ENCODE measurements around the gene METTL26. TPM values are rescaled to one million over a fixed set of nuclear protein-coding genes. Genes with fewer than 3 reads are reported as not detected.

Gene METTL26
- total RNA-seq, 3 donors from 2014 or later = 40.3 to 52.4 (median 50.0) TPM

GRCh38 chr16:682493-683395 is 46.6 kb upstream of the METTL26 start:
- Histone ChIP-seq H3K4me3 (no peak overlapping the region), H3K4me1 (ENCODE audit: low read depth) (peaks cover 48% of the 10 kb centered on the region), H3K9me3 (no peaks in the 10 kb centered on the region), H3K36me3 (ENCODE audit: low read depth) (peaks cover 5% of the 10 kb centered on the region)
- no peak for ATAC-seq
- intact Hi-C loops (cut with DNase I, micrococcal nuclease) = no loop called here
- no peak for TF ChIP-seq CTCF (IDR thresholded peaks at IDR 0.05)
- DNase-seq = peak in 2 of 3 donors; percentile 31 to 48

GRCh38 chr16:681746-682427 is 45.8 kb upstream of the METTL26 start:
- intact Hi-C loops (cut with DNase I, micrococcal nuclease) = no loop called here
- Histone ChIP-seq H3K4me3 (no peak overlapping the region), H3K4me1 (ENCODE audit: low read depth) (peaks cover 56% of the 10 kb centered on the region), H3K9me3 (no peaks in the 10 kb centered on the region), H3K36me3 (ENCODE audit: low read depth) (peaks cover 5% of the 10 kb centered on the region)
- DNase-seq (peak in 2 of 3 donors; percentile 42 to 63), ATAC-seq (no peak)
- TF ChIP-seq CTCF (IDR thresholded peaks at IDR 0.05) = no peak

- H3K4me1 ChIP-seq (ENCODE audit: low read depth) = peaks cover 64% of the 10 kb centered on the region
- peak overlapping the region; percentile 70 for H3K4me3 ChIP-seq
- DNase-seq (peak in 2 of 3 donors; percentile 58 to 71), ATAC-seq (no peak)
- peaks cover 5% of the 10 kb centered on the region for H3K36me3 ChIP-seq (ENCODE audit: low read depth)
- no peaks in the 10 kb centered on the region for H3K9me3 ChIP-seq
- intact Hi-C loops (cut with DNase I, micrococcal nuclease) = no loop called here
- no peak for TF ChIP-seq CTCF (IDR thresholded peaks at IDR 0.05)
These were observed 45.1 kb upstream of the METTL26 start for GRCh38 chr16:680967-681745.

GRCh38 chr16:680625-680945 is 44.5 kb upstream of the METTL26 start:
- Histone ChIP-seq H3K4me1 (ENCODE audit: low read depth) (peaks cover 68% of the 10 kb centered on the region), H3K4me3 (peak overlapping the region; percentile 70), H3K36me3 (ENCODE audit: low read depth) (peaks cover 5% of the 10 kb centered on the region), H3K9me3 (no peaks in the 10 kb centered on the region)
- no peak for TF ChIP-seq CTCF (IDR thresholded peaks at IDR 0.05)
- DNase-seq = no peak
- no peak for ATAC-seq
- intact Hi-C loops (cut with DNase I, micrococcal nuclease) = no loop called here

GRCh38 chr16:679814-680624 is 43.9 kb upstream of the METTL26 start, which contains the start of gene STUB1:
Gene STUB1 (plus strand): TSS chr16:680410. CDS start chr16:680526, 116 bp downstream.
- ATAC-seq (peak; percentile 73), DNase-seq (peak; percentile 87 to 93 (median 93))
- peaks cover 67% of the 10 kb centered on the region for H3K4me1 ChIP-seq (ENCODE audit: low read depth)
- intact Hi-C loops (cut with DNase I, micrococcal nuclease) = no loop called here
- no peak for TF ChIP-seq CTCF (IDR thresholded peaks at IDR 0.05)
- H3K36me3 ChIP-seq (ENCODE audit: low read depth) = peaks cover 5% of the 10 kb centered on the region
- no peaks in the 10 kb centered on the region for H3K9me3 ChIP-seq
- peak within 1 kb of the TSS; percentile 70 for H3K4me3 ChIP-seq

All from mucosa of descending colon (tissue), 3 donors.